22Rv1 (cell line): ENCODE measurements around the gene HOXB2.

Experiments used
- H3K27ac ChIP-seq: fragments of 450-650 bp; 2 replicates; pipeline ENCODE4 v1.5.1; 2017
- CTCF ChIP-seq: fragments of 450-650 bp; IDR thresholded peaks from 2 replicates; pipeline ENCODE4 v1.5.1; 2017; ENCODE audit warnings: mild to moderate bottlenecking
- ZFX ChIP-seq: fragments of 450-650 bp; IDR thresholded peaks from 2 replicates; pipeline ENCODE4 v1.6.1; 2017; ENCODE audit warnings: antibody characterized with exemption, borderline replicate concordance

The HOXB2 gene

GRCh38 chr17:48498164-48498850 lies 46.6 kb downstream of the HOXB2 start:
- TF ChIP-seq ZFX (no peak), CTCF (no peak)
- no peak overlapping the region for H3K27ac ChIP-seq

- TF ChIP-seq ZFX = no peak
- no peak for TF ChIP-seq CTCF
- no peak overlapping the region for H3K27ac ChIP-seq
These were observed 47.8 kb downstream of the HOXB2 start for GRCh38 chr17:48497103-48497502.

DNA sequence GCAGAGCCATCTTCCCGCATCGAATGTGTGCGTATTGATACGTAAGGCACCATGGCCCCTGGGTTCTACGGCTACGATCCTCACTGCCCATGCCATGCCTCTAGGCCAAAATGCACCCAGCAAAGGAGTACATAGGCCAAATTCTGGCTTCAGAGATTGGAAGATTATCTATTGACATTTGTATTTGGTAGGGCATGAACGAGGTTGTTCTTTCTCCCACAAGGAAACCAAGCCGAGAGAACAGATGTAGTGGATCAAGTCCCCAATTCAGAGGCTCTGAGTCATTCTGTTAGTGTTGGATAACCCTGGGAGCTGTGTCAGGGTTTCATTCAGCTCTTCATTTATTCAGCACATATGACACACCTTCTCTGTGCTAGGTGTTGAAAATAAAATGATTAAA lies 50.6 kb downstream of the HOXB2 start:
- TF ChIP-seq CTCF = no peak
- TF ChIP-seq ZFX = no peak
- H3K27ac ChIP-seq = no peak overlapping the region
